GM23338 (cell line): Measurements from ENCODE around the gene ICE1.
A peak's percentile ranks its signal among the peaks of the same experiment; 100 is the strongest.

Experiments
- CTCF ChIP-seq, 2 experiments: fragments of 200-600 bp in 1 of 2; sonication (generic) in 1 of 2; conservative IDR thresholded peaks; 2 replicates each; pipeline versions ENCODE4 v1.5.1 to v1.6.1; 2016 to 2017; ENCODE audit warnings: antibody characterized with exemption in 2 of 2, low read depth in 2 of 2, mild to moderate bottlenecking in 2 of 2, moderate library complexity in 1 of 2
- EZH2 ChIP-seq: fragments of 200-600 bp; sonication (generic); IDR thresholded peaks from one replicate; pipeline ENCODE4 v1.8.0; 2017; ENCODE audit warnings: antibody characterized with exemption, mild to moderate bottlenecking, low read depth; ENCODE audit not compliant: unreplicated experiment
- EZH2phosphoT487 ChIP-seq: fragments of 200-600 bp; sonication (generic); IDR thresholded peaks from one replicate; pipeline ENCODE4 v1.8.1; 2018; ENCODE audit warnings: antibody characterized with exemption; ENCODE audit not compliant: unreplicated experiment
- JUNB ChIP-seq: IDR thresholded peaks from one replicate; pipeline ENCODE4 v1.6.1; 2016; ENCODE audit warnings: antibody characterized with exemption; ENCODE audit not compliant: unreplicated experiment
- POLR2AphosphoS5 ChIP-seq: IDR thresholded peaks from 2 replicates; pipeline ENCODE4 v1.6.1; 2016; ENCODE audit warnings: antibody characterized with exemption, low read depth
- ZNF331 ChIP-seq: fragments of 250-450 bp; sonication (Bioruptor Pico); IDR thresholded peaks from 2 replicates; pipeline ENCODE4 v1.5.0; 2020; ENCODE audit warnings: low read depth, mild to moderate bottlenecking, moderate library complexity
- TF ChIP-seq, protein P1 (sequence below): IDR thresholded peaks from one replicate; pipeline ENCODE4 v1.6.1; 2018; ENCODE audit warnings: antibody characterized with exemption; ENCODE audit not compliant: unreplicated experiment
- TF ChIP-seq, protein P2 (sequence below): IDR thresholded peaks from 2 replicates; pipeline ENCODE4 v1.6.1; 2016; ENCODE audit warnings: antibody characterized with exemption

- TF ChIP-seq CTCF (conservative IDR thresholded peaks at IDR 0.05; ENCODE audit: low read depth in 2 of 2) (peak; percentile 79 to 85), EZH2 (no peak), JUNB (no peak), ZNF331 (no peak), EZH2phosphoT487 (no peak), POLR2AphosphoS5 (no peak)
- TF ChIP-seq, protein P1, sequence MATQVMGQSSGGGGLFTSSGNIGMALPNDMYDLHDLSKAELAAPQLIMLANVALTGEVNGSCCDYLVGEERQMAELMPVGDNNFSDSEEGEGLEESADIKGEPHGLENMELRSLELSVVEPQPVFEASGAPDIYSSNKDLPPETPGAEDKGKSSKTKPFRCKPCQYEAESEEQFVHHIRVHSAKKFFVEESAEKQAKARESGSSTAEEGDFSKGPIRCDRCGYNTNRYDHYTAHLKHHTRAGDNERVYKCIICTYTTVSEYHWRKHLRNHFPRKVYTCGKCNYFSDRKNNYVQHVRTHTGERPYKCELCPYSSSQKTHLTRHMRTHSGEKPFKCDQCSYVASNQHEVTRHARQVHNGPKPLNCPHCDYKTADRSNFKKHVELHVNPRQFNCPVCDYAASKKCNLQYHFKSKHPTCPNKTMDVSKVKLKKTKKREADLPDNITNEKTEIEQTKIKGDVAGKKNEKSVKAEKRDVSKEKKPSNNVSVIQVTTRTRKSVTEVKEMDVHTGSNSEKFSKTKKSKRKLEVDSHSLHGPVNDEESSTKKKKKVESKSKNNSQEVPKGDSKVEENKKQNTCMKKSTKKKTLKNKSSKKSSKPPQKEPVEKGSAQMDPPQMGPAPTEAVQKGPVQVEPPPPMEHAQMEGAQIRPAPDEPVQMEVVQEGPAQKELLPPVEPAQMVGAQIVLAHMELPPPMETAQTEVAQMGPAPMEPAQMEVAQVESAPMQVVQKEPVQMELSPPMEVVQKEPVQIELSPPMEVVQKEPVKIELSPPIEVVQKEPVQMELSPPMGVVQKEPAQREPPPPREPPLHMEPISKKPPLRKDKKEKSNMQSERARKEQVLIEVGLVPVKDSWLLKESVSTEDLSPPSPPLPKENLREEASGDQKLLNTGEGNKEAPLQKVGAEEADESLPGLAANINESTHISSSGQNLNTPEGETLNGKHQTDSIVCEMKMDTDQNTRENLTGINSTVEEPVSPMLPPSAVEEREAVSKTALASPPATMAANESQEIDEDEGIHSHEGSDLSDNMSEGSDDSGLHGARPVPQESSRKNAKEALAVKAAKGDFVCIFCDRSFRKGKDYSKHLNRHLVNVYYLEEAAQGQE = no peak
- TF ChIP-seq, protein P2, sequence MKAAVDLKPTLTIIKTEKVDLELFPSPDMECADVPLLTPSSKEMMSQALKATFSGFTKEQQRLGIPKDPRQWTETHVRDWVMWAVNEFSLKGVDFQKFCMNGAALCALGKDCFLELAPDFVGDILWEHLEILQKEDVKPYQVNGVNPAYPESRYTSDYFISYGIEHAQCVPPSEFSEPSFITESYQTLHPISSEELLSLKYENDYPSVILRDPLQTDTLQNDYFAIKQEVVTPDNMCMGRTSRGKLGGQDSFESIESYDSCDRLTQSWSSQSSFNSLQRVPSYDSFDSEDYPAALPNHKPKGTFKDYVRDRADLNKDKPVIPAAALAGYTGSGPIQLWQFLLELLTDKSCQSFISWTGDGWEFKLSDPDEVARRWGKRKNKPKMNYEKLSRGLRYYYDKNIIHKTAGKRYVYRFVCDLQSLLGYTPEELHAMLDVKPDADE = no peak
Measured at GRCh38 chr5:5497152-5497788, 74.8 kb downstream of the ICE1 start.
